GM23338 (cell line): ENCODE data around the gene CMPK1. TPM values are rescaled to one million over a fixed set of nuclear protein-coding genes. Genes with fewer than 3 reads are reported as not detected.

Experiments
- ATAC-seq: fragments of 200-7000 bp; cut with Tn5 transposase; 3 replicates; pipeline ENCODE4 v1.9.1; 2020
- DNase-seq: peaks from one replicate; pipeline ENCODE4 v3.0.0-alpha.2; 2015; ENCODE audit warnings: low spot score
- H2AFZ ChIP-seq: fragments of 200-600 bp; sonication (generic); 2 replicates; pipeline ENCODE4 v1.8.0; 2016; ENCODE audit warnings: antibody characterized with exemption, mild to moderate bottlenecking, moderate library complexity
- H3F3A ChIP-seq: fragments of 200-600 bp; sonication (generic); replicated peaks from 2 replicates; pipeline ENCODE4 v1.8.0; 2017; ENCODE audit warnings: antibody characterized with exemption, mixed run types, low read depth
- H3K27ac ChIP-seq: fragments of 200-600 bp; sonication (generic); 2 replicates; pipeline ENCODE4 v1.6.1; 2016; ENCODE audit warnings: low read depth
- H3K27me3 ChIP-seq: fragments of 200-600 bp; sonication (generic); 2 replicates; pipeline ENCODE4 v1.8.0; 2016; ENCODE audit warnings: mild to moderate bottlenecking, mixed run types, moderate library complexity; ENCODE audit not compliant: insufficient read depth
- H3K36me3 ChIP-seq: fragments of 200-600 bp; sonication (generic); 2 replicates; pipeline ENCODE4 v1.8.0; 2016; ENCODE audit warnings: mild to moderate bottlenecking; ENCODE audit not compliant: insufficient read depth
- H3K4me1 ChIP-seq: fragments of 200-600 bp; sonication (generic); 2 replicates; pipeline ENCODE4 v1.8.0; 2016; ENCODE audit warnings: mild to moderate bottlenecking, moderate library complexity; ENCODE audit not compliant: insufficient read depth
- H3K4me2 ChIP-seq: fragments of 200-600 bp; sonication (generic); 2 replicates; pipeline ENCODE4 v1.7.1; 2017; ENCODE audit warnings: mixed run types
- H3K4me3 ChIP-seq: fragments of 200-600 bp; sonication (generic); 2 replicates; pipeline ENCODE4 v1.6.1; 2016; ENCODE audit warnings: mixed run types
- H3K79me2 ChIP-seq: fragments of 200-600 bp; sonication (generic); replicated peaks from 2 replicates; pipeline ENCODE4 v1.8.0; 2017; ENCODE audit warnings: mild to moderate bottlenecking; ENCODE audit not compliant: insufficient read depth
- H3K9me2 ChIP-seq: fragments of 200-600 bp; sonication (generic); 2 replicates; pipeline ENCODE4 v1.8.0; 2017; ENCODE audit not compliant: insufficient read depth
- H4K20me1 ChIP-seq: fragments of 200-600 bp; sonication (generic); replicated peaks from 2 replicates; pipeline ENCODE4 v1.8.0; 2017; ENCODE audit warnings: mild to moderate bottlenecking; ENCODE audit not compliant: insufficient read depth
- H3K27ac Mint-ChIP-seq: 2 replicates; pipeline ENCODE4 v1.8.0; 2020; ENCODE audit warnings: inconsistent platforms, mild to moderate bottlenecking, moderate library complexity, mixed read lengths
- H3K27me3 Mint-ChIP-seq: 3 replicates; pipeline ENCODE4 v1.8.0; 2022; ENCODE audit warnings: low read depth, mild to moderate bottlenecking, moderate library complexity, mixed read lengths, inconsistent platforms; ENCODE audit not compliant: insufficient read depth, poor library complexity
- H3K36me3 Mint-ChIP-seq: 3 replicates; pipeline ENCODE4 v1.8.0; 2021; ENCODE audit warnings: low read depth, mild to moderate bottlenecking, inconsistent platforms, moderate library complexity, mixed read lengths
- H3K4me1 Mint-ChIP-seq: 3 replicates; pipeline ENCODE4 v1.8.0; 2020; ENCODE audit warnings: mild to moderate bottlenecking, inconsistent platforms, mixed read lengths
- H3K4me3 Mint-ChIP-seq: 3 replicates; pipeline ENCODE4 v1.8.0; 2021; ENCODE audit warnings: moderate library complexity, mild to moderate bottlenecking, inconsistent platforms, mixed read lengths
- H3K9me3 Mint-ChIP-seq: 3 replicates; pipeline ENCODE4 v1.8.0; 2020; ENCODE audit warnings: moderate library complexity, mild to moderate bottlenecking, inconsistent platforms, mixed read lengths
- CREB1 ChIP-seq: fragments of 250-450 bp; sonication (Bioruptor Pico); IDR thresholded peaks from 2 replicates; pipeline ENCODE4 v1.5.0; 2020; ENCODE audit warnings: low read depth, mild to moderate bottlenecking, moderate library complexity
- CTCF ChIP-seq, 2 experiments: fragments of 200-600 bp in 1 of 2; sonication (generic) in 1 of 2; conservative IDR thresholded peaks; 2 replicates each; pipeline versions ENCODE4 v1.5.1 to v1.6.1; 2016 to 2017; ENCODE audit warnings: antibody characterized with exemption in 2 of 2, low read depth in 2 of 2, mild to moderate bottlenecking in 2 of 2, moderate library complexity in 1 of 2
- EZH2 ChIP-seq: fragments of 200-600 bp; sonication (generic); IDR thresholded peaks from one replicate; pipeline ENCODE4 v1.8.0; 2017; ENCODE audit warnings: antibody characterized with exemption, mild to moderate bottlenecking, low read depth; ENCODE audit not compliant: unreplicated experiment
- EZH2phosphoT487 ChIP-seq: fragments of 200-600 bp; sonication (generic); IDR thresholded peaks from one replicate; pipeline ENCODE4 v1.8.1; 2018; ENCODE audit warnings: antibody characterized with exemption; ENCODE audit not compliant: unreplicated experiment
- JUNB ChIP-seq: IDR thresholded peaks from one replicate; pipeline ENCODE4 v1.6.1; 2016; ENCODE audit warnings: antibody characterized with exemption; ENCODE audit not compliant: unreplicated experiment
- NANOG ChIP-seq: IDR thresholded peaks from 2 replicates; pipeline ENCODE4 v1.6.1; 2016; ENCODE audit warnings: antibody characterized with exemption, borderline replicate concordance
- POLR2AphosphoS5 ChIP-seq: IDR thresholded peaks from 2 replicates; pipeline ENCODE4 v1.6.1; 2016; ENCODE audit warnings: antibody characterized with exemption, low read depth
- REST ChIP-seq: IDR thresholded peaks from one replicate; pipeline ENCODE4 v1.6.1; 2018; ENCODE audit warnings: antibody characterized with exemption; ENCODE audit not compliant: unreplicated experiment
- STAT1 ChIP-seq: IDR thresholded peaks from one replicate; pipeline ENCODE4 v1.6.1; 2016; ENCODE audit warnings: antibody characterized with exemption; ENCODE audit not compliant: unreplicated experiment
- polyA plus RNA-seq: library from polyadenylated mRNA; unstranded; fragments of >200 nt; fragmentation: Nextera tagmentation; extraction: Ambion mirVana; gene quantifications from 2 replicates; pipeline ENCODE4 v1.2.1, GENCODE V29; 2016
- total RNA-seq: library from RNA; depleted of rRNA; stranded (reverse); fragments of >200 nt; shearing (Covaris generic); gene quantifications from 2 replicates; pipeline ENCODE4 v1.2.3, GENCODE V29; 2014
- TF ChIP-seq, protein P1 (sequence below): IDR thresholded peaks from 2 replicates; pipeline ENCODE4 v1.6.1; 2016; ENCODE audit warnings: antibody characterized with exemption

CMPK1 gene
- total and polyA plus RNA-seq, 2 experiments from 2014 or later, result 22.8 to 28.6 TPM

DNA sequence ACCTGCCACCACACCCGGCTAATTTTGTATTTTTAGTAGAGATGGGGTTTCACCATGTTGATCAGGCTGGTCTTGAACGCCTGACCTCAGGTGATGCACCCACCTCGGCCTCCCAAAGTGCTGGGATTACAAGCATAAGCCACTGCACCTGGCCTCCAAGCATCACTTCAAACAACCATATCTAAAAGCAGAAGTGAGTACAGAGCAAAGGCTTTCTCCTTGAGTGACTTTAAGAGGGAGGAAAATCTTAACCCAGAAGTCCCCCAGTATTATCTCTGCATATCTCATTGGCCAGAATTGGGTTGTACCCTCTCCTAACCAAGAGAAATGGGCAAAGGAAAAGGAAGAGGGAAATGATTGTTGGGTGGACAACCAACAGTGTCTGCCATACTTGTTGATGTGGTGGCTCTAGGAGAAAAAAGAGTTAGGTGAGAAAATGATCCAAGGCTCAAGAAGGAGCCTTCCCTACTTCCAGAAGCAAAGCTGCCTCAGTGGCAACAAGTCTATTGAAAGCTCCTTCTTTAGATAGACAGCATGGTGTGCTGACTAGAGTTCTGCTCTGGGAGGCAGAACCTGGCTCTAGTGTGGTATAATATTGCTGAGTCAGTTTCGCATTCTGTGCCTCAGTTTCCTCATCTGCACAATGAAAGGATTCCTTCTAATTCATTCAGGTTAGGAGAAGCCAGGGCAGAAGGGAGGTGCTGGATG lies 65.7 kb downstream of the CMPK1 start:
- Histone ChIP-seq H3K4me1 (no peaks in the 10 kb centered on the region), H3K79me2 (no peaks in the 10 kb centered on the region), H3K27ac (no peak overlapping the region), H2AFZ (no peak overlapping the region), H3K9me2 (no peaks in the 10 kb centered on the region), H3K36me3 (no peaks in the 10 kb centered on the region), H3K4me2 (no peak overlapping the region), H3F3A (no peaks in the 10 kb centered on the region), H3K4me3 (no peak overlapping the region), H4K20me1 (no peaks in the 10 kb centered on the region), H3K27me3 (no peaks in the 10 kb centered on the region)
- Mint-ChIP-seq H3K4me3 (no peak overlapping the region), H3K27ac (no peak overlapping the region), H3K27me3 (peaks cover 4% of the 10 kb centered on the region), H3K9me3 (no peaks in the 10 kb centered on the region), H3K4me1 (no peaks in the 10 kb centered on the region), H3K36me3 (no peaks in the 10 kb centered on the region)
- ATAC-seq (no peak), DNase-seq (no peak)
- TF ChIP-seq NANOG, result no peak
- TF ChIP-seq STAT1, result no peak
- no peak for TF ChIP-seq CREB1
- TF ChIP-seq POLR2AphosphoS5, result no peak
- TF ChIP-seq CTCF (conservative IDR thresholded peaks at IDR 0.05; ENCODE audit: low read depth in 2 of 2), result no peak
- TF ChIP-seq, protein P1, sequence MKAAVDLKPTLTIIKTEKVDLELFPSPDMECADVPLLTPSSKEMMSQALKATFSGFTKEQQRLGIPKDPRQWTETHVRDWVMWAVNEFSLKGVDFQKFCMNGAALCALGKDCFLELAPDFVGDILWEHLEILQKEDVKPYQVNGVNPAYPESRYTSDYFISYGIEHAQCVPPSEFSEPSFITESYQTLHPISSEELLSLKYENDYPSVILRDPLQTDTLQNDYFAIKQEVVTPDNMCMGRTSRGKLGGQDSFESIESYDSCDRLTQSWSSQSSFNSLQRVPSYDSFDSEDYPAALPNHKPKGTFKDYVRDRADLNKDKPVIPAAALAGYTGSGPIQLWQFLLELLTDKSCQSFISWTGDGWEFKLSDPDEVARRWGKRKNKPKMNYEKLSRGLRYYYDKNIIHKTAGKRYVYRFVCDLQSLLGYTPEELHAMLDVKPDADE, result no peak
- no peak for TF ChIP-seq EZH2

DNA sequence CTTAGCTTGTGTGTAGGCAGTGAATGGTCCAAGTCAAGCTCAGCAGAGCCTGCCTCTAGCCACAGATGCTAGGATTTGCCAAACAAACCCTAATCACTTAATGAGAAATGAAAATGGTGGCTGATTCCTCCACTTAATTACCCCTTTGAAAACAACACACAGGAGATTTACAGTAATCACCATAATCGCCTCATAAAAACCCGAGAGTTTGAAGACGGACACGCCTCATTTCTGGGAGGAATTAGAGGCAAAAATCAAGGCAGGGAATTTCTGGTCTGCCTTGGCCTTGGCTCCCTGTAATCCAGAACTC lies 66.2 kb downstream of the CMPK1 start:
- no peaks in the 10 kb centered on the region for H3K4me1 ChIP-seq
- H3K27me3 ChIP-seq, result no peaks in the 10 kb centered on the region
- no peaks in the 10 kb centered on the region for H4K20me1 ChIP-seq
- no peak overlapping the region for H2AFZ ChIP-seq
- no peaks in the 10 kb centered on the region for H3K79me2 ChIP-seq
- Mint-ChIP-seq H3K27me3 (peaks cover 4% of the 10 kb centered on the region), H3K36me3 (no peaks in the 10 kb centered on the region), H3K4me1 (no peaks in the 10 kb centered on the region), H3K4me3 (no peak overlapping the region), H3K9me3 (no peaks in the 10 kb centered on the region), H3K27ac (no peak overlapping the region)
- no peak for DNase-seq
- no peaks in the 10 kb centered on the region for H3F3A ChIP-seq
- H3K27ac ChIP-seq, result no peak overlapping the region
- no peak overlapping the region for H3K4me2 ChIP-seq
- TF ChIP-seq JUNB, result no peak
- TF ChIP-seq CREB1, result no peak
- TF ChIP-seq EZH2, result no peak
- TF ChIP-seq, protein P1, result no peak
- TF ChIP-seq STAT1, result no peak
- no peak for TF ChIP-seq NANOG
- TF ChIP-seq REST, result no peak
- TF ChIP-seq CTCF (conservative IDR thresholded peaks at IDR 0.05; ENCODE audit: low read depth in 2 of 2), result no peak
- TF ChIP-seq EZH2phosphoT487, result no peak
- no peaks in the 10 kb centered on the region for H3K36me3 ChIP-seq
- no peak overlapping the region for H3K4me3 ChIP-seq
- ATAC-seq, result no peak
- H3K9me2 ChIP-seq, result no peaks in the 10 kb centered on the region
